ENCODE data around the gene SMOC1.

Gene SMOC1

DNA sequence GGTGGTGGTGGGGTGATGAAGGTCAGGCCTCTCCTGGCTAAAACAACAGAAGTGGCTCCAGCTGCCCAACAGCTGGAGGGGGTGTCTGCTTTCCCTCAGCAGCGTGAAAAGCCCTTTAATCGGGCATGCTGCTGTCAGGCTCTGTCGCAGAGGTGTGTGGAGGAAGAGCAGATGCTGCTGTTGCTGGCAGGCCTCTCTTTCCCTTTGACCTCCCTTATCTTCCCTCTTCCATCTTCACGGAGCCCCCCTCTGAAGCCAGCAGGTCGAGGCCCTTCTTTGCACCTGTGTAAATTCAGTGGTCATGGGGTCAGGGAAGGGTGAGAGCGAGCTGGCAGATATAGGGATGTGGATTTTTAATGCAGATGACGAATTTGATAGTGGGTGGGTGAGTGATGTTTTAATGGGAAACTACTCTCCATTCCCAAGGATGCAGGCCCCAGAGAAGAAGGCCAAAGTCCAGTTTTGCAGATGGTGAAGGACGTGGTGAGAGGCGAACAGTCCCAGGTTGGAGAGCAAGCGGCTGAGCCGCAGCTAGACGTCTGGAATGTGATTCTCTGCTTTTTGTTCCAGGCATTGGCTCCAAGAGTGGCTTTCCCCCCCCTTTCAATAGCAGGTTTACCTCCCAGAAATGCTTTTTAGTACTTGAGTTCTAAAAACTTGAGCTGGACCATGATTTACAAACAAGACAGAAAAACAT lies 64.0 kb downstream of the SMOC1 start:
- no peak for DNase-seq

DNA sequence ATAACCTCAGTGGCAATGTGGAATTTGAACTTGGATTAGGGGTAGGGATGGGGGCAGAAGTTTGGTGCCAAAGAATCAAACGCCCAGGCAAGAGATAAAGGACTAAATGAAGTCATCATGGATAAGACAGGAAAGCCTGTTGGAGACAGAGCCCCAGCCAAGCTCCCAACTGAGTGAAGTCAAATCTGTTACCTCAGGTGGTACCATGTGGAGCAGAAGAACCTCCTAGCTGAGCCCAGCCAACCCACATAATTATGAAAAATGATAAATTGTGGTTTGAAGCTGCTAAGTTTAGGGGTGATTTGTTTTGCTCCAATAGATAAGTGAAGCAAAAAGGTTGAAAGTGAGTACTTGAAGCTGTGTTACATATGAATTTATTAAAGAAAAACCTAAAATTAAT lies 66.1 kb downstream of the SMOC1 start:
- no peak for DNase-seq

DNA sequence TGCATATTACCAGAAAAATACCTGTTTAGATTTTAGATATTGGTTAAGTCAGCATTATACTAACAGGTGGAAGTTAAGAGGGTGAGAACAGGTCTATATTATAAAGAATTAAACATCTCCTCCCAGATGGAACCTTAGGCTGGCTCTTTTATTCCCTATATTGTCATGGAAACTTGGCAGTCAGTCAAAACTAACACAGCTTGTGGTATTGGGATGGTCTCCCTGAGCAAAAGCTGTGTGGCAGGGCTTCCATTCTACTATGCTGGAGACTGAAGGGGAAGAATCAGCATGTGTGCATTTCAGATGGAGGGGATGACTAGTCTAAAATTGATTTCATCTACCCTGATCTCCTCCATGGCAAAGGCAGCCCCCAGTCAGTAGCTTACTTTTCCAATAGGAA lies 66.7 kb downstream of the SMOC1 start:
- DNase-seq, result no peak

DNA sequence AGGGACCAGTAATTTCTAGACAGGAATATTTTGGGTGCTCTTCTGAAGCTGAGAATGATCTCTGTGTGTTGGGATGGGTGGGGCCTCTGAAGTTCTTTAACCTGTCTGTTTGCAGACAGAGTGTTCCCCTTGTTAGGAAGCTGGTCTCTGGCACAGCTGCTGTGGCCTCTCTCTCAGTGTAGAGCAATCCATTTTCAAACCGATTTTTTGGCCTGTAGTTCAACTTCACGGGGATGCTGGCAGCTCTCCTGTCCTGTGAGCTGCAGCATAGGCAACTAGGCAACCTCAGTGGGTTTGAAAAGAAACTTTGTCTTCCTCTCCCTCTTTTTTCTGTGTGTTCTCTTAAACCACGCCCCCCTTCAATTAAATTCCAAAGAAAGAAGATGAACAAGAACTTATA lies 69.1 kb downstream of the SMOC1 start:
- DNase-seq, result no peak

DNA sequence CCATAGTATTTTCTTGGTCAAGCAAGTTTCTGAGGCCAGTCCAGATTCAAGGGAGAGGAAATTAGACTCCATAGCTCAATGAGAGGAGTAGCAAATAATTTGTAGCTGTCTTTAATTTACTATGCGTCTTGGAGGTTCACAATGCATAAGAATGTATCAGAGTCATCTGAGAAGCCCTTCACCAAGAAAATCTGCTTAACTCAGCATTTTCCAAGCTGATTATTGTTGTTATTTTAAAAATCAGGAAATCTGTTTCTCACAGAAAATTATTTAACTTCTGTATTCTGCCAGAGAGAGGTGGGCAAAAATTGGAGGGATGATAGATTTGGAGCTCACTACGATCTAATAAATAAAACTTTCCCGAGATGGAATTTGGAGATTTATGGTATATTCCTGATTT lies 72.0 kb downstream of the SMOC1 start:
- no peak for DNase-seq

DNA sequence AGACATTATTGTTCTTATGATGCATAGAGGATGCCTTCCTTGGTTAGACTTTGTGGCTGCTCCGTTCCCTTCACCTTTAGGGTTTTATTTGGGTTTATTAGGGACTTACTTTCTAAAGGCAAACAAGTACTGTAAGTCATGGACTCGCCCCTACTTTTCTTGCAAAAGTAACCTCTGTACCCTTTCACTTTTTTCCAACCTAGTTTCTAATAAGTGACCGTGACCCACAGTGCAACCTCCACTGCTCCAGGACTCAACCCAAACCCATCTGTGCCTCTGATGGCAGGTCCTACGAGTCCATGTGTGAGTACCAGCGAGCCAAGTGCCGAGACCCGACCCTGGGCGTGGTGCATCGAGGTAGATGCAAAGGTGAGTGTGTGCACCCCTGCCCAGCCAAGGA lies 72.7 kb downstream of the SMOC1 start:
- no peak for DNase-seq

DNA sequence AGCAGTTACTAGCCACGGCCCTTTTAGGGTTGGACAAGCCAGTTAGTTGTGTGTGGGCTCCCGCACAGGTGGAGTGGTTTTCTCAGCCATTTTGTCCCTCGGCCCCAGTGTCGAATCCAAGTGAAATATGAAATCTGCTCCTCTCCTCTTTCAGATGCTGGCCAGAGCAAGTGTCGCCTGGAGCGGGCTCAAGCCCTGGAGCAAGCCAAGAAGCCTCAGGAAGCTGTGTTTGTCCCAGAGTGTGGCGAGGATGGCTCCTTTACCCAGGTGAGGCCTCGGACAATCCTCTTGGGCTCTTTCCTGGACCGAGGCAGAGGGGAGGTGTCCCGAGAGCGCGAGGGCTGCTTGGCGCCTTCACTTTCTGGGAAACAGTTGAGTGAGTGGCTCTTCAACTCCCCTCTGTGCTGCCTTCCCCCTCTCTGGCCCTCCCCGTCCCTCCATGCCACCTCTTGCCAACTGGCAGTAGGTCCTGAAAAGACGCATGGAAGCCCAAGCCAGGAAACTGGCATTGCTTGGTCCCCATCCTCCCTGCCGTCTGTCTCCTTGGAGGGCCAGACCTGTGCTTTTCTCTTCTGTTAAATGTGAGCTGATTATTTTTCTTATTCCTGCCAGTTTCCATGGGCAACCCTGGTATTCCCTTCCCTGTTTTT lies 74.2 kb downstream of the SMOC1 start:
- DNase-seq, result no peak

DNA sequence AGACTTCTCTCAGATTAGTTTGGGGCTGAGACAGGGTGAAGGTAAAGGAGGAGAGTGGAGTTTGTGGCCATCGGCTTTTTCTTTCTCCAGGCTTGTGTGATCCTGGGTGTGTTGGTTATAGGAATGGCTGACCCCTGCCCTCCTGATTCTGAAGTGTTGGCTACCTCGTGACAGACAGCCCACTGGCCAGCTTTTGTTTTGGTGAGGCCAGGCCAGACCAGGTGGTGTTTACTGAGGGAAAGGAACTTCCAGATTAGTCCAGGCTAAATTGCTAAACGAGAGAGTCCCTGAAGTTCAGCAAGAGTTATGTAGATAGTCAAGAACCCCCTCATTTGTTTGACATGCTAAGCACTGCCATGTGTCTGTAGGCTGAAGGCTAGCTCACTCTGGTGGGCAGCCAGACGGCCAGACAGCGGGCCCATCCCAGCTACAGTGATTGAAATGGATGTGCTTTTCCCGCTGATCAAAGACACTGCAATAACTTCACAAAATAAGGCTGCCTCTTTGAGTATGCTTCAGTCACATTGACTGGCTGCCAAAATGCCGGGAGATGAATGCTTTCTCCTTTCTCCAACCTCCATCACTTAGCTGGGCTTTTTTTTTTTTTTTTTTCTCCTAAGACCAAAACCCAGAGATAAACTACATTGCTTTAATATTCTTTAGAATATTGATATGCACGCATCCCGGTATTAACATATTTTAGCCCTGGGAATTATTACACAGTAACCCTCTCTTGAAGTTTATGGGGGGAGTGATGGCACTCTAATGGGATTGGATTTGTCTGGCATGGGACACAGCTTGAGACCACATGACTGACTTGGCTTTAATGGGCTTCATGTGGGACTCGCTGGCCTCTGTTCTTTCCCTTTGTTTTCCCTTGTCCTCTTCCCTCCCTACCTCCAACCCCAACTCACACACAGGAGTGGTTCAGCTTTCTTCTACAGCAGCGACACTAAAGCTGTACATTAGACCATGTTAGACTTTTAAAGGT lies 76.9 kb downstream of the SMOC1 start:
- DNase-seq, result no peak

DNA sequence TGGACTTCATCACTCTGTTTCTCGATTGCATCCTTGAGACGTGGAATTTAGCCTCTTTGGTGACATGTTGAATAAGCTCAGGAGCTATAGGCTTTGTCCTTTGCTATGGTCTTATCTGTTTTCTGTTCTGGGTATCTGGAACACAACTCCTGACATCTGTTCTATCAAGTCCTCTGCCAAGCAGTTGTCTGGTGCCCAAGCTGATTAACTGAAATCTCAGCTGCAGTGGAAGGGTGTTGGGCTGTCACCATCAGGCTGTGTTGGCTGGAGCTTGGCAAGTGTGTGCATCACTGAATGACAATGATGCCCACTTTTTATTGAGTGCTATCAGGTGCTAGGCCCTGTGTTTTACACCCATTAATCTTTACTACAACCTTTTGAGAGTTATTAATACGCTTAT lies 77.8 kb downstream of the SMOC1 start:
- DNase-seq, result no peak

DNA sequence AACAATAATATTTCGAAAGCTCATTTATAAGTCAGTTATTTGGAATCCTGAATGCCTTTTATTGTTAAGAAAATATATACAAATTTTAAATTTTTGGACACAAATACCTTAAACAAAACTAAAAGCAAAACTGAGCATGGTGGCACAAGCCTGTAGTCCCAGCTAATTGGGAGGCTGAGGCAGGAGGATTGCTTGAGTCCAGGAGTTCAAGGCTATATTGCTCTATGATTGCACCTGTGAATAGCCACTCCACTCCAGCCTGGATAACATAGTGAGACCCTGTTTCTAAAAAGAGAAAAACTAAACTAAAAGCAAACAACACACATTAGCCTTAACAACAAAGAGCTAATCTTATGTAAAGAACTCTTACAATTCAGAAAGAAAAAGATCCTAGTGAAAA lies 78.8 kb downstream of the SMOC1 start:
- DNase-seq, result no peak

DNA sequence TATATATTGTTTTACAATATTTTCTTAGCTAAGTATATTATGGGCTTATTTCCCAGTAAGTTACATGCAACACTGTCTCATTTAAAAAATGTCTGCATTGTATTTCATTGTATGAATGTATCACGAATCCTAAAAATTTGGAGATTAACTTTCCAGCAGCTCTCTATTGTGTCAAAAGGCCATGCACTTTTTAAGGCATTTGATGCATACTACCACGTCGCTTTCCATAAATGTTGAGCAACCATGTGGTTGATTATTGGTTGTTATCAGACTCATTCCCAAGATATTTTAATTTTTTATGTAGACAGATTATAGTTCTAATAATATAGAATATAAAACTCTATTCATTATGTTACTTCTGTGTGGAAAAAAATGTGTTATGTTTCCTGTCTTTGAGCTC lies 79.9 kb downstream of the SMOC1 start:
- no peak for DNase-seq

DNA sequence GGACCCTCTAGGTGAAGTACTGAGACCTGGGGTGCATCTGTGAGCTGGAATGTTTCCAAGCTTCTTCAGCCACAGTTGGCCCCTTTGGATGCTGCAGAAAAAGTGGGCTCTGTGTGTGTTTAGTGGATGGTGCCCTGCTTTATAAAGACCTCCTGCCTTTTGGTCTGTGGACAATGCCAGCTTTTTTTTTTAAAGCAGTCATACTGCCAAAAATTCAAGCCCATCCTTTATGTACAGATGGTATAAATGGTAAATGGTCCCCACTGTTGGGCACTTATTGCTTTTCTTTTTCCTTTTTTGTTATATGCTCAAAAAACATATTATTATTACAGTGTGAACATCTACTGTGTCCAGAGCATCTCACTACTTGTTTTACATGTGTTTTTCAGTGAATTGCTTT lies 81.1 kb downstream of the SMOC1 start:
- no peak for DNase-seq

DNA sequence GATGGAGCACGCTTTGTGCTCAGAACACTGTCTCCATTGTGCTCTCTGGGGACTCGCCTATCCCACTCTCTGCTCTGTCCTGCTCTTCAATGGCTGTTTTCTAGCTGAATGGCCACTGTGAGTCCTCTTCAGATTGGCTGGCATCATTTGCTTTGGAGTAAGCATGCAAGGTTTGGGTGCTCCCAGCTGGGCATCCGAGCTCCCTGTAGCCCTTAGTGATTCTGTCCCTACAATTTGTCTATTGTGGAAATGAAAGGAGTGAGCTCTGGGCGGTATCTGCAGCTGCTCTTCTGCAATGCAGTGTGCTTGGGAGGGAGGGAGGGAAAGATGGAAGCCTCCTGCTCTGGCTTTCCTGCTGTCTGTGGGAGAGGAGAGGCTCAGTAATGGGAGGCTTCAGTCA lies 84.8 kb downstream of the SMOC1 start:
- no peak for DNase-seq

DNA sequence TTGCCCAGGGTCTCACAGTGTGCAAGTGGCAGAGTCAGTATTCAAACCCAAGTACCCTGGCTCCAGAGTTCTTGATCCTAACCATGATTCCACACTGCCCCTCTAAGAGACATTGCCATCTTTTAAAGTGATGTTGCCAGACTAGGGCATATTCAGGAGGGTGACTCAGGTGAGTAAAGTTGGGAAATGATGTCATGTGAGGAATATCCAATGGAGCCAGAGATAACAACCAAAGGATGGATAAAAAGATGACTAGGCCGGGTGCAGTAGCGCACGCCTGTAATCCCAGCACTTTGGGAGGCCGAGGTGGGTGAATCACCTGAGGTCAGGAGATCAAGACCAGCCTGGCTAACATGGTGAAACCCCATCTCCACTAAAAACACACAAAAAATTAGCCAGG lies 85.6 kb downstream of the SMOC1 start:
- no peak for DNase-seq

DNA sequence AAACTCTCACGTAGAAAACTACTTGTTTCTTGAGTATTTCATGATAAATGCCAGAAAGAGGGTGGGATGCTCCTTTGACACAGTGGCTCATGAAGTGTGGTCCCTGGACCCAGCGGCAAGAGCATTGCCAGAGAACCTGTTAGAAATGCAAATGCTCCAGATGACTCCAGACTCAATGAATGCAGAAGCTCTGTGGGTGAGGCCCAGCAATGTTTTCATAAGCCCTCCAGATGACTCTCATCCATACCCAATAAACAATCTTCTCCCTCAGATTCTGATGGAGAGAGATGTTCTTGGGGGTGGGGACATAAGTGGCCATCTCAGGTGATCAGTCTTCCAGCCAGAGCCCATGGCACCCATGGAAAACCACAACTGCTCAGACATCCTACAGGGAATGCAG lies 88.9 kb downstream of the SMOC1 start:
- no peak for DNase-seq

DNA sequence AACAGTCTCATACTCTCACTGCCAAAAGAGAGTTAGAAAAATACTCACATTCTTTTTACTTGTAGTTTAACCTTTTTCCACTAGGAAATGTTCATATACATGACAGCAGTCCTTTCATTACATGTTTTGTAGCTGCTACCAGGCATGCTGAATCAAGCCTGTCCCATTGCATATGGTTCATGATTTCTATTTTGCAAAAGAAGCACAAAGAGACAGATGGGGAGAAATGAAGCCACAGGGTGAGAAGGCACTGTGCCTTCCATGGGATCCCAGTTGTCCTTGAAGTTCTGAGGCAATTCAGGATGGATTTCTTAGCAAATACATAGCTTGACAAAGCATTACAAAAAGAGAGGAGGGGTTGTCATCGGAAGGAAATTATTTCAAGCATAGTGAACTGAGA lies 89.5 kb downstream of the SMOC1 start:
- no peak for DNase-seq

DNA sequence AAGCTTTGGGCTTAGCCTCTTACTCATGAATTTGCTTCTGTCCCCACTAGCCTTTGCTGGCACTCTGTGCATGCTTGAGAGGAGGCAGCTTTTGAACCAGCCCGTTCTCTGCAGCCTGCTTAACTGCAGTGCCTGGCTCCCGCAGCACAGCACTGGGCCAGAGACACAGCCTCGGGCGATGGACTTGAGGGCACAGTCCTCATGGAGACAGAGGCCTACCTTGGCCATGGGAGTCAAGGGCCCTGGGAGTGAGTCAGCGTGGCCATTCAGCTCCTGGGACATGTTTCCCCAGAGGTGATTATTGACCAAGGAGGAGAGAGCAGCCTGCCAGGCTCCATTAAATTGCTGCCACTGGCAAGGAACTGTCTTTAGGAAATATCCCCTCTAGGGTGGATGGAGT lies 93.5 kb downstream of the SMOC1 start:
- no peak for DNase-seq

DNA sequence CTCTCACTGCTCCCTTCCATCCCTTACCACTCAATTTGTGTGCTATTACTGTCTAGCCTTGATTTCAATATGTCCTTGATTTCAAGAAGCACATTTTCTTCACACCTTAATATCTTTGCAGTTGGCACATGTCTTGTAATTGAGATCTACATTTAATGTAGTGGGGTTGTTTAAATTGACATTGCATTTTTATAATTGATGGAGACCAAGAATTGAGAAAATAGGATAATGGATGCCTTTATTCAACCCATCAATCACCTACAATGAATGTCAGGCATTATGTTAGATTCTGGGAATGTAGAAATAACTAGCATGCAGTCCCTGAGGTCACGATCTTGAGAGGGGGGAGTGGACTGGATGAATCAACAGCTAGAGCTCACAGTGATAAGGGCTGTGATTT lies 94.6 kb downstream of the SMOC1 start:
- no peak for DNase-seq

DNA sequence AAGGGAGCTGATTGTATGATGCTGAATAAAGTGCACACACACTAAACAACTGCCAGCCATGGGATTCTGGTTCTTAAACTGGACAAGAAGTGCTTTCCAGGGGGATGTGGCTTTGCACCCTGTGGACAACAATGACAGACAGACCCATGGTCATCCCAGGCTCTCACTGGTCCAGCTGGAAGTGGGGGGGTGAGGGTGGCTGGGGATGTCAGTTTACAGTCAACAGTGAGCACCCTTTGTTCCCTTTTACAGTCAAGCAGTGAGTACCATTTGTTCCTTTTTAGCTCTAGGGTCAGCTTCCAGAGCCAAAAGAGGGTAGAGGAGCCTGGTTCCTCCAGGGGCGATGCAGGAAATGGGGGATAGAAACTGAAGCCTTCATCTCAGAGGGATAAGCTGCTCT lies 100.7 kb downstream of the SMOC1 start:
- DNase-seq, result no peak

DNA sequence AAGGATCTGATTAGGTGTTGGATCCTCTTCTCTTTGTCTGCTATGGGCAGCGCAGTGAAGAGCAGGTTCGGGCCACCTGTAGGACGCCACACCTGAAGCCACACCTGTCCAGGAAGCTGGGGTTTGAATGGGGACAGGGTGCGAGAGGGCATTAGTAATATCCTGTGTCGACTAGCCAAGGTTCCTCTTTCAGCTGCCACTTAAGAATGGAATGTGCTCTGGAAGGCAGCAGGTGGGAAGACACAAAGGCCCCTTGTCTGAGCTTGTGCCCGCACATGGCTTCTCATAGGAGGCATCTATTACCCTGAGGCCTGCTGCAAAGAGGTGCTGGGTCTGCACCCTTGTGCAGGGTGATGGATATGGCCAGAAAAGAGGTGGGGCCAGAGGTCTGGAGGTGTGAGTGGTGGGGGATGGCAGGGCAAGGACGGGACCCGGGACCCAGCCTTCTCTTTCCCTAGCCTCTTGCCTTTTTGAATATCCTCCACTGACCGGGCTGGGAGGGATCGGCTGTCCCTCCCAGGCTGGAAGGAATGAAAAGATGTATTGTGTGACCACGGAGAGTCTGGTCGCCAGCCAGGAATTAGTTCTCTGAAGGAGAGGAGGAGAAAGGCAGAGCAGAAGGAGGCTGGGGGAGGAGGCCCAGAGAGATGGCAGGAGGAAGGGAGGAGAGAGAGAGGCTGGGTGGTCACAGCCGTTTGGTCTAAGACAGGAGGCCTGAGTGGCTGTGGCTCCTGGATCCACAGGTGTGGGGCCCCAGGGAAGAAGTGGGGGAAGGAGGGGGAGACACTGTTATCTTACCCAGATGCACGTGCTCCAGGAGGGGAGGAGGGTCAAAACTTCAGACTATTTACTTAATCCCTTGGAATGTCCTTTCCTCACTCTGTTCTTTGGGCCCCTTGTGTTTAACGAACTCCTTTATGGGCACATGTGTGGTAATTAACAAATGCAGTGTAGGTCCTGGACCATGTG lies 101.5 kb downstream of the SMOC1 start:
- DNase-seq, result peak; percentile 68

DNA sequence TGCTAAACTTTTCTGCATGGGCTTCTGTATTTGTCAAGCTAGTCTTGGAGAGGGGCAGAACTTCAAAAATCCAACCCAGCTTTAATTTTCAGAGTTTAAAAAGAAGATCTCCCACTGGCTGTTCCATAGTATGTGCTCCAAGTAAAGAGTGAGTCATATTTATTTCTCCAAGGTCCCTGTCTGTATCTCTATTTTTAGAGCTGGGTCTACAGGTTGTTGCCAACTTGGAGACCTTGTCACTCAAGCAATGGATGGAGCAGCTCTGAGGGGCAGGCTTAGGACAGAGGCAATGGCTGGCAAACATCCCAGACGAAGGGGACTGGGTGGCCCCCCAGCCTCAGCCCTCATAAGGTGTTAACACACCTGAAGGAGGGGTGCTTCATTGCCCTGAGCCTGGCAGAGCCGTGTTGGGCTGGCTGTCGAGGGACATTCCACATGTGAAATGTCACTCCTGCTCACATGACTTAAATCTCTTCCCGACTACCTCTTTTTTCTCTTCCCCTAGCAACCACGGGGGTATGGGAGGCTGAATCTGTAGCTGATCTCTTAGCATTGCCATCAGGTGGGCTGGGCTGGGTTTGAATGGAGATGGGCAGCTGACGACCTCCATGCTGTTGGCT lies 103.1 kb downstream of the SMOC1 start:
- no peak for DNase-seq

DNA sequence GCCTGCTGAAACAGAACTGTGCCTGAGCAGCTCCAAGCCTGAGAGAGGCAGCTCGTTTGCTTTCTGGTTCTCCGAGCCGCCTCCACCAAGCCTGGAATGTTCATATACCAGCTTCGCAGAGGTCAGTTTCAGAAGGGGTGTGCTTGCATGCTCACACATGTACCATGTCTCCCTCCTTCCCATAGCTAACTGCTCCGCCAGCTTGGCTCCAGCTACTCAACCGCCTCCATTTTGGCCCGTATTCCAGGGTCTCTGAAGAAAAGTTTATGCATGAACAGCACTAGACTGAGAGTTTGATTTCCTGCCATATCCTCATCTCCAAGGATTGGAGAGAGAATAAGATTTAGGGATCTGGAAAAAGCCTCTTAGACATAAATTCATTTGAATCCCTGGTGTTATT lies 103.7 kb downstream of the SMOC1 start:
- DNase-seq, result no peak

All from NCI-H2107 (cell line).